HL-60/S4 treated with retinoic acid at 250 ng/mL for 4 days and 3 days (cell line): ENCODE data around the gene OR52L1.

Experiments used
- in situ Hi-C: fragments of 300-500 bp; cut with MboI; formaldehyde crosslinking; loops from 2 replicates; pipeline ENCODE4 v1.7.0; 2022; ENCODE audit warnings: low sequenced_read_pairs

Gene OR52L1

GRCh38 chr11:5941951-5942350 lies 44.8 kb downstream of the OR52L1 start, which contains the start of gene OR56A3:
OR56A3 (plus strand) TSS chr11:5942251; CDS start chr11:5947347, 5,096 bp downstream.
- in situ Hi-C loops, result no loop called here

GRCh38 chr11:5940748-5941147 lies 46.0 kb downstream of the OR52L1 start:
- in situ Hi-C loops, result no loop called here

GRCh38 chr11:5938603-5938965 lies 48.2 kb downstream of the OR52L1 start:
- in situ Hi-C loops, result no loop called here

GRCh38 chr11:5937868-5938602 lies 48.8 kb downstream of the OR52L1 start:
- in situ Hi-C loops, result no loop called here
